ENCODE data around the gene CCNJL.
"Not testable (repeated sequence)": the region's sequence is repeated elsewhere in the genome, so short reads cannot be mapped to it uniquely, and the experiment has no call there.

The CCNJL gene, protein sequence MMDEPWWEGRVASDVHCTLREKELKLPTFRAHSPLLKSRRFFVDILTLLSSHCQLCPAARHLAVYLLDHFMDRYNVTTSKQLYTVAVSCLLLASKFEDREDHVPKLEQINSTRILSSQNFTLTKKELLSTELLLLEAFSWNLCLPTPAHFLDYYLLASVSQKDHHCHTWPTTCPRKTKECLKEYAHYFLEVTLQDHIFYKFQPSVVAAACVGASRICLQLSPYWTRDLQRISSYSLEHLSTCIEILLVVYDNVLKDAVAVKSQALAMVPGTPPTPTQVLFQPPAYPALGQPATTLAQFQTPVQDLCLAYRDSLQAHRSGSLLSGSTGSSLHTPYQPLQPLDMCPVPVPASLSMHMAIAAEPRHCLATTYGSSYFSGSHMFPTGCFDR

GRCh38 chr5:160312134-160312959, at the start of gene CCNJL:
Gene CCNJL, minus strand, starts transcription at chr5:160312564. Its CDS starts 641 bp downstream, at chr5:160311923.
- DNase-seq (ENCODE audit: low read depth in 2 of 2): no peak

DNA sequence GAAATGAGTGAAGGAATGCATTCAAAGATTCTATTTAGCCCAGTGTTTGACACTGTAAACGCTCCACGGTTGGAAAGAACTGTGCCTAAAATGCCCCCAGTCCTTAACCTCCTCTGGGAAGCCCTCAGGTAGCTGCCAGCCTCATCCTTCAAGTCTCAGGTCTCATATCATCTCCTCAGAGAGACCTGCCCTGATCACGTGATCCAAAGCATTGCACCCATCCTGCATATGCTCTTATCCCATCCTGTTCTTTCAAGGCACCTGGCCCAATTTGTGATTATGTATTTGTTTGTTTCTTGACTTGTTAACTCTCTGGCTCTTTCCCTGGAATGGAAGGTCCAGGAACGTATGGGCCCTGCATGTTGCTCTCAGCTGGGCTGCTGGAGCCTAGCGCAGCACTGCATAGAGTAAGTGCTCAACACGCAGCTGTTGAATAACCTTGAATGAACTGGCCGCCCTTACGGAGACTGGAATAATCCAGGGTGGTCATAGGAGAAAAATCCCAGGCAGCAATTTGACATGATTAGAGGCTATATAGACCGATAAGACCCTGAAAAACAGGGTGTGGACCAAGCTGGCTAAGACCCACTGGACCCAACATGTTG, 49.4 kb upstream of the CCNJL start:
- DNase-seq (ENCODE audit: low read depth in 2 of 2): no peak

- DNase-seq (ENCODE audit: low read depth in 2 of 2): no peak
Measured at GRCh38 chr5:160360310-160360709, 47.9 kb upstream of the CCNJL start.

DNA sequence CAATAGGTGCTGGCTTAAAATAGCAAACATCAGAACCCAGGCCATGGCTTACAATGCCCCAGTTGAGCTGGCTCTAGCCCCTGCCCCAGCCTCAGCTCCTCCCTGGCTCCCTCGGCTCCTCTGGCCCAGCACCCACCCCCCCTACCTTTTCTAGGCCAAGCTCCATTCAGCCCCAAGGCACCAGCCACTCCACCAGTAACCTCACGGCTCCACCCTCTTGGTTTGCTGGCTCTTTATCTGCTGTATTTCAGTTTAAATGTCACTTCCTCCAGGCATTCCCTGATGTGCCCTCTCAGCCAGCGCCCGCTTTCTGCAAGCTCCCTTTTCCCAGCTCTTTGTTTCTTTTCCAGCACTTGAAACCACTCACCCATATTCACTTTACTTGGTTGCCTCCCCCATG, 47.5 kb upstream of the CCNJL start:
- DNase-seq (ENCODE audit: low read depth in 2 of 2): no peak

DNA sequence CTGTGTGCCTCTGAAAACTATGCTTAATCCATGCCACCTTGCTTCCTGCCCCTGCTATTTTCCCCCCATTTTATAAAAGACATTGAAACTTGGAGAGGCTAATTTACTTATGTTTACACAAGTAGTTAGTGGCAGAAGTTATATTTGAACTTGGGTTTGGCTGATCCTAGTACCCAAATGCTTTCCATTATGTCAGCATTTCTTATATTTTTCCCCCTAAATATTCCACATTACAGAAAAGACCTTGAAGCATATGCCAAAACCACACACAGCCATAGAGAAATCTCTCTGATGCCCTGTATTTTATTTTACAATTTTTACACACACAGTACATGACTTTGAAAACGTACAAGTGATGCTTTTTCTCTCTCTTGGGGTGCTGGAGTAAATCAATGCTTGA, 46.9 kb upstream of the CCNJL start:
- no peak for DNase-seq (ENCODE audit: low read depth in 2 of 2)

- no peak for DNase-seq (ENCODE audit: low read depth in 2 of 2)
Measured at GRCh38 chr5:160357861-160358411, 45.6 kb upstream of the CCNJL start.

DNA sequence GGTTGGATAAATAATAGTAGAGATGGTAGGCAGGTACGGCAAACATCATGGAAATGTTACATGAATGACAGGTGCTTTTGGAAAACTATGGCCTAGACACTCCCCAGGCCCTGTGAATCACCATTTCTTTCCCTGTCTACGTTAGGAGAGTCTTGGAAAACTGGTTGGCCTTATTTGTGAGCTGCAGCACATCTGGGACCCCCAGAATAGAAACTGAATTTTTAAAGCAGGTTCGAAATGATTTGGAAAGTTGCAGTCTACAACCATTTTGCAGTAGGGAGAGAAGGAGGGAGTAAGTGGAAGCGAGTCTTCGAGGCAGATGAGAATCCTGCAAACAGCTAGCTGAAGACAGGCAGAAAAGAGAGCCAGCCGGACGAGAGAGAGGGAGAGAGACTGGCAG, 45.0 kb upstream of the CCNJL start:
- no peak for DNase-seq (ENCODE audit: low read depth in 2 of 2)

DNA sequence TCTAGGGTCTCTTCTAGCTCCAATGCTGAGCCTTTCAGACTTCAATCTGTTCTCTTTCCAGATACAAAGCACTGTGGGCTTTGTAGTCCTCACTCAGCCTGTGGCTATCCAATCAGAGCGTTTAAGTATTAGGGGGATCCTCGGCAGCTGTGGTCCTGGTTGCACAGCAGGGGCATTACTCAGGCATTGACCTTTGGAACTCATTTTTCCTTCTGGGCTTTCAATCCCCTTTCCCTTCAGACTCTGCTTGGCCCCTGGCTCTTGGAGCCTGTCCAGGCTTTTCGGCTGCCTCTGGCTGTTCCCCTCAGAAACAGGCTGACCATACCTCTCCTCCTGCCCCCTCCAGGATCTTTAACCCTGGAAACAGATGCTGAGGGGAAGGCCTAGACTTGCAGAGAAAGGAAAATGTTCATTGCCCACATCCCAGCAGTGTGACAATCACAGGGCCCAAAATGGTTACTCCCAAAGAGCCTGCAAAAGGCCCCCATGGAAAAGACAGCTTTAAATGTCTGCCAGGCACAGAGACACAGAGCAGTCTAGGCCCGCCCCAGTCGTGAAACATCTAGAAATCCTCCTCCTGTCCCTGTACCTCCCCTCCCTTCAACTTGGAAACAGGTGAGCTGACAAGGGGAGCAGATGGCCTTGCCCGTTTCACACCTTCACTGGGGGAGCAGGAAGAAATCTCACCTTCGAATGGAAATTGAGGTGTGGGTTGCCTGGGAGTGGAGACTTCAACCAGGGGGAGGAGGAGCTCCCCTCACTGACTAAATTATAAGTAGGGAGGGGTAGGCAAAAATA, 44.4 kb upstream of the CCNJL start:
- DNase-seq (ENCODE audit: low read depth in 2 of 2): no peak

GRCh38 chr5:160354666-160355065, 42.3 kb upstream of the CCNJL start:
- no peak for DNase-seq (ENCODE audit: low read depth in 2 of 2)

- no peak for DNase-seq (ENCODE audit: low read depth in 2 of 2)
Measured at GRCh38 chr5:160353379-160353778, 41.0 kb upstream of the CCNJL start.

DNA sequence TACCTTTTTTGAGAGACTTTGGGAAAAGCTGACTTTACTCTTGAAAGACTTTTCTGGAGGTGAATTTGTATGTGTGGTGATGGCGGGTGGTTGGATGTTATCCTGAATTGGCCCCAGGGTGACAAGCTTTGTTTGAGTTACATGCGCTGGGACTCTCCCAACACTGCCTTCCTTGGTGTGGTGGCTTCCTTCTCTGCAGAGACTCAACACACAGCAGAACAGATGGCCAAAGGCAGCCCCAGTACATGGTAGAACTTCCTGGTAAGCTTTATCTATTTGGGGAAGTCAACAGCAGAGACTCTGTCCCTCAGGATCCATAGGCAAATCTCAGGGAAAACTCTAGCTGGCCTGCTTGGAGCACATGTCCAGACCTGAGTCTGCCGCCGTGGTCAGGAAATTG, 39.9 kb upstream of the CCNJL start:
- DNase-seq (ENCODE audit: low read depth in 2 of 2): no peak

- DNase-seq (ENCODE audit: low read depth in 2 of 2): no peak
Measured at GRCh38 chr5:160349935-160350303, 37.6 kb upstream of the CCNJL start.

DNA sequence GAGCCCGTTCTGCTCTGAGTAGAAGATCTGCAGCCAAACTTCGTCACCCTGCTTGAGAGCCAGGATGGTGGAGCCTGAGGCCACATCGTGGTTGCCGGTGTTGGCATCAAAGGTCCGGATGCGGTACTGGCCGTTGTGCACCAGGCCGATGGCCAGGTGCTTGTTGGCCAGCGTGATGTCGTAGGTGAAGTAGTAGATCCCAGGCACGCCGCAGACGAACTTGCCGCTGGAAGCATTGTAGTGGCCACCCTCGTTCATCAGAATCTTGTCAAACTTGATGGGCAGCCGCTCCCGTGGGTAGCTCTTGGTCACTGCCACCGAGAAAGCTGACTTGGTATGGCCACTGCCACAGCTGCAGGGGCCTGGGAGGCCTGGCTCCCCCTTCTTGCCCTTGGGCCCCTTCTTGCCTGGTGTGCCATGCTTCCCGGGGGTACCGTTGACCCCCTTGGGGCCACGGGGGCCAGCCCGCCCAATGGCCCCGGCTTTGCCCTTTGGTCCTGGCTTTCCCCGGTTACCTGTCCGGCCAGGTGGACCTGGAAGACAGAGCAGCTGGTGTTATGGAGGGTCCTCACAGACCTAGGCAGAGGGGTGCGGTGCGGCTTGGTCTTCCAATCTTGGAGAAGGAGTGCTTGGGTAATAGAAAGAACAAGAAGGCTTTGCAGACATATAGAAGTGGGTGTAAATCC, 37.0 kb upstream of the CCNJL start:
- DNase-seq (ENCODE audit: low read depth in 2 of 2): no peak

- DNase-seq (ENCODE audit: low read depth in 2 of 2): no peak
Measured at GRCh38 chr5:160348080-160348479, 35.7 kb upstream of the CCNJL start.

GRCh38 chr5:160347448-160347847, 35.1 kb upstream of the CCNJL start:
- DNase-seq (ENCODE audit: low read depth in 2 of 2): no peak

DNA sequence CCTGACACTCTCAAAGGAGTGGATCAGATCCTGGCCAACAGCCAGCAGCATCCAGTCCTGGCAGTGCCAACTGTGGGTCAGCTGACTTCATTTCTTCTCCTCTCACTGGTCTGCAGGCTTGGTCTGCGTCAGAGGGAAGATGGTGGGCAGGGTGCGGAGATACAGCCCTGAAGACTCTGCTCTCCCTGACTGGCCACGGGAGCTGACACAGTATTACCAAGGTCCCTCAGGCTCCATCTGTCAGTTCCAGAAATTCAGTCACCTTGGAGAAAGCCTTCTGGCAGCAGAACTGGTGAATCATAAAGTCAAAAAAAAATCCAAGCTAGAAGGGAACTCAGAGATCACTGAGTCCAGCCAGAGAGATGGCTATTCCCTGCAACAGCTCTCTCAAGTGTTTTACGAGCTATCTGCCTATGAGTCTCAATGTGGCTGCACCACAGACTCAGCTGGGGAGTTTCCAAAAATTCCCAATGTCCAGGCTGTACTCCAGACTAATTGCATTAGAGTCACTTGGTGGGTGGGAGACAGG, 30.1 kb upstream of the CCNJL start:
- no peak for DNase-seq (ENCODE audit: low read depth in 2 of 2)

DNA sequence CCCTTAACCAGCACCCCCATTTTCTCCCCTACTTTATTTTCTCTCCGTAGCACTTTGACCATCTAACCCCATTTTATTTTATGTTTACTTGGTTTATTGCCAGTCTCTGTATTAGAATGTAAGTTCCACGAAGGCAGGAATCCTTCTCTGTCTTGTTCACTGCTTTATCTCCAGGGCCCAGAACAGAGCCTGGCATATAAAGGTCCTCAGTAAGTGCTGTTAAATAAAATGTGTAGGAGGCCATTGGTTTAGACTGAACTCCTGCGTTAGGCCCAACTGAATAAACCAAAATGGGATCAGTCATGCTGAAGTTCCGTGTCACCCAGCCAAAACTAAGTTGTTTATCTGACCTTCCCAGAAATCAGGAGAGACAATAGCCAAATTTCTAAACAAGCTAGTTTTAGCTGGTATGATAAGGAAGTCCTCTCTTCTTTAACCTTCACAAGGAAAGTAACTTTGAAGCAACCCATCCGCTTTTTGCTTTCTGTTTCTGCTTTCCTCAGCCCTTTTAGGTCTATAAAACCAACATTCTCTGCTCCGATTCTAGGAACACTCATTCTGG, 29.0 kb upstream of the CCNJL start:
- no peak for DNase-seq (ENCODE audit: low read depth in 2 of 2)

GRCh38 chr5:160340513-160340912, 28.1 kb upstream of the CCNJL start:
- DNase-seq (ENCODE audit: low read depth in 2 of 2): not testable (repeated sequence)

DNA sequence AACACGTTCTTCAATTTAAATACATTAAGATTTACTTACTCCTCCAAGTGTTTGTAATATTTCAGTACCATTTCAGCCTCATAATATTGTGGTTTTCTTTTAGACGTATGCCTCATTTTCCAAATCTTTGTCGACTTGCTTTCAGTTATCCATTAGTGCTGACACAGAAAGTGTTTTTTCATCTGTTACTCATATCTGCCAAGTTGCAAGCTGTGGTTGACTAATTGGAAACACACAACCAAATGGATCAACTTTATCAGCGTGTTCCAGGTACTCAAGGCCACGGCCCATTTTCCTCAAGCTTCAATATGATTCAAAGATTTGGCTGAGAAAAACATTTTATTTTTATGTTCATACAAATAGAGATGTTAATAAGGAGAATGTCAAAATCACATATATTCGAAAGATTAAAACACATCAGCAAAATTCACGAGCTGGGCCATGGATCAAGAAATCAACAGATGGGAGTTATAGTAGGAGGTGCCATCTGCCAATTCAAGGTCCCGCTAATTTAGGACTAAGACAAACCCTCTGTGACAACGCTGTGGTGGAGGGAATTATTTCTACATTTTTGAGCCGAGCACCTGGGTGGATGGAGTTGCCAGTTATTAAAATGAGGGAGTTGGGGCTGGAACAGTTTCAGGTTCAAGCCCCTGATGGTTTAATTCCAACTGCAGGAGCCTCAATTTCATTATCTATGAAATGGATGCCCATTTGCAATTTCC, 27.2 kb upstream of the CCNJL start:
- DNase-seq (ENCODE audit: low read depth in 2 of 2): no peak

- not testable (repeated sequence) for DNase-seq (ENCODE audit: low read depth in 2 of 2)
Measured at GRCh38 chr5:160334716-160335115, 22.4 kb upstream of the CCNJL start.
